Pancreas (tissue), 10 donors: ENCODE measurements around the gene ARL15. TPM values are rescaled to one million over a fixed set of nuclear protein-coding genes. Genes with fewer than 3 reads are reported as not detected.

Experiments used
- ATAC-seq, 4 donors: fragments of 200-7000 bp; cut with Tn5 transposase; one replicate each; pipeline versions ENCODE4 v1.8.0 to v1.9.1; 2020; ENCODE audit warnings: mild to moderate bottlenecking in 4 of 4, moderate library complexity in 4 of 4
- DNase-seq, 6 donors: peaks; one replicate each; pipeline ENCODE4 v3.0.0-alpha.2; 2020
- FAIRE-seq: peaks from 2 replicates; lab custom pipeline; 2012; peaks lifted over from hg19 to GRCh38; lab: Jason Lieb, UNC
- H3K27ac ChIP-seq, 4 donors: fragments of 200-600 bp; sonication (generic); 1 replicate in 3 of 4; 2 replicates in 1 of 4; pipeline versions ENCODE4 v1.5.0 to v1.8.0; 2020
- H3K27me3 ChIP-seq, 4 donors: fragments of 200-600 bp; one replicate each; pipeline ENCODE4 v1.8.0; 2021
- H3K36me3 ChIP-seq, 3 donors: fragments of 200-600 bp; sonication (generic) in 1 of 3; one replicate each; pipeline versions ENCODE4 v1.5.0 to v1.8.0; 2020 to 2021
- H3K4me1 ChIP-seq, 3 donors: fragments of 200-600 bp; one replicate each; pipeline ENCODE4 v1.8.0; 2021
- H3K4me3 ChIP-seq, 4 donors: fragments of 200-600 bp; sonication (generic) in 2 of 4; one replicate each; pipeline versions ENCODE4 v1.5.0 to v1.8.0; 2020 to 2021
- H3K9me3 ChIP-seq, 4 donors: fragments of 200-600 bp; one replicate each; pipeline ENCODE4 v1.8.0; 2021
- CTCF ChIP-seq, 4 donors: fragments of 200-600 bp; sonication (generic) in 3 of 4; IDR thresholded peaks; one replicate each; pipeline versions ENCODE4 v1.5.0 to v1.8.0; 2021; ENCODE audit warnings: antibody characterized with exemption in 4 of 4
- WGBS, 2 donors: extraction: QIAGEN DNeasy Blood & Tissue Kit; methylation state at CpG; one replicate each; pipeline ENCODE4 v1.1.7; 2013; 5-methylcytosine and 5-hydroxymethylcytosine counted together
- intact Hi-C, 3 donors: fragments of 100-400 bp; cut with DNase I; formaldehyde crosslinking; loops; one replicate each; pipeline versions ENCODE4 v1.11.1 to v1.14.2; 2022
- polyA plus RNA-seq, 2 donors: library from polyadenylated mRNA; stranded (reverse); fragments of 200-250 nt; gene quantifications; one replicate each; pipeline ENCODE4 v1.2.3, GENCODE V29; 2013
- total RNA-seq, 6 donors: library from RNA; stranded (reverse); fragmentation: NEBNext Ultra II Directional in 4 of 6; extraction: Animal tissue kit (Norgen Biotek cat#: 25700) in 4 of 6; gene quantifications; one replicate each; pipeline versions ENCODE4 v1.2.1 to v1.2.4, GENCODE V29; 2021 to 2023
- donor health status: healthy with polysubstance abuse.
- donor health status: DM: no; HTN: no; CAD: no; lungs with moderate emphysema.
- donor health status: DM: no; HTN: no; CAD: no.
- donor health status: control.
- donor health status: control.
- donor health status: Bipolar disorder and iron deficiency.
- donor health status: DM: yes; HTN: yes; CAD: no.
- donor health status: DM: no; HTN: no; CAD: no.
- donor health status: DM: no; HTN: no; CAD: no.
- donor health status: DM: yes; HTN: yes; CAD: no.

Gene ARL15
- total and polyA plus RNA-seq, 8 donors = 3.9 to 14.0 (median 6.7) TPM

- no peak for TF ChIP-seq CTCF (IDR thresholded peaks at IDR 0.05)
- Histone ChIP-seq H3K27me3 (no peaks in the 10 kb centered on the region), H3K36me3 (no peaks in the 10 kb centered on the region), H3K9me3 (no peaks in the 10 kb centered on the region), H3K4me1 (no peaks in the 10 kb centered on the region), H3K27ac (no peak overlapping the region), H3K4me3 (no peak overlapping the region)
- no peak for ATAC-seq
- FAIRE-seq = no peak
- intact Hi-C loops = no loop called here
- DNase-seq = no peak
- 87 to 92% methylated on average over 5 of the region's 5 CpGs for WGBS, 2 donors
Measured at GRCh38 chr5:54001976-54002775, 308.2 kb downstream of the ARL15 start.

DNA sequence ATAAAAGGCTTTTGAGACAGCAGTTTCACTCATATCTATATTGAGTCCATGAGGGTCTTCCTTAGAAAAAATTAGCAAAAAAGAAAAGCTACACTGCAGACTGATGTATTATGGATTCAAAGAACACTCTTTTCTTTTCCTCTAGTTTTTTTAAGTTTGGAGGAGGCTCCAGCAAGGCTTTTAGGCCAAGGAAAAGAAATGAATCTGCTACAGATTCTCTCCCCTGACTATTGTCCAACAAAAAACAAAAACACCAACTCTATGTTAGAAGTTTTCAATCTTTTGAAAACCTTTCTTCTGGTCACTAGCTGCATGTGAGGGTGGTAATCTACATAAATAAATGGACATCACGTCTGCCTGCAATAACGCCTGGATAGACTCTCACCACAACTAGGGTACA, 310.4 kb downstream of the ARL15 start:
- intact Hi-C loops = no loop called here
- DNase-seq = no peak
- FAIRE-seq = no peak
- Histone ChIP-seq H3K36me3 (no peaks in the 10 kb centered on the region), H3K4me3 (no peak overlapping the region), H3K27ac (no peak overlapping the region), H3K4me1 (no peaks in the 10 kb centered on the region), H3K9me3 (no peaks in the 10 kb centered on the region), H3K27me3 (no peaks in the 10 kb centered on the region)
- no peak for TF ChIP-seq CTCF (IDR thresholded peaks at IDR 0.05)
- no peak for ATAC-seq
- 91 to 98% methylated on average over 2 of the region's 2 CpGs for WGBS, 2 donors

GRCh38 chr5:53997736-53998627, 312.4 kb downstream of the ARL15 start:
- WGBS, 2 donors = 82 to 90% methylated on average over 5 of the region's 5 CpGs
- no peak for TF ChIP-seq CTCF (IDR thresholded peaks at IDR 0.05)
- H3K36me3 ChIP-seq = no peaks in the 10 kb centered on the region
- DNase-seq (no peak), ATAC-seq (no peak), FAIRE-seq (no peak)
- intact Hi-C loops = no loop called here
- H3K27me3 ChIP-seq = no peaks in the 10 kb centered on the region
- no peak overlapping the region for H3K4me3 ChIP-seq
- no peaks in the 10 kb centered on the region for H3K9me3 ChIP-seq
- H3K4me1 ChIP-seq = no peaks in the 10 kb centered on the region
- no peak overlapping the region for H3K27ac ChIP-seq

GRCh38 chr5:53996008-53996407, 314.4 kb downstream of the ARL15 start:
- 92 to 99% methylated on average over 4 of the region's 4 CpGs for WGBS, 2 donors
- Histone ChIP-seq H3K36me3 (no peaks in the 10 kb centered on the region), H3K4me1 (no peaks in the 10 kb centered on the region), H3K27me3 (no peaks in the 10 kb centered on the region), H3K9me3 (no peaks in the 10 kb centered on the region), H3K27ac (no peak overlapping the region), H3K4me3 (no peak overlapping the region)
- DNase-seq (no peak), FAIRE-seq (no peak), ATAC-seq (no peak)
- TF ChIP-seq CTCF (IDR thresholded peaks at IDR 0.05) = no peak
- intact Hi-C loops = no loop called here
